ENCODE data around the gene OR13H1.
"Not testable (repeated sequence)": the region's sequence is repeated elsewhere in the genome, so short reads cannot be mapped to it uniquely, and the experiment has no call there.

The OR13H1 gene

GRCh38 chrX:131572372-131573014 is 28.6 kb downstream of the OR13H1 start:
- no peak overlapping the region for H2AFZ ChIP-seq (ENCODE audit: low read length)
- H3F3A ChIP-seq (ENCODE audit: low read depth), result no peaks in the 10 kb centered on the region
- no peaks in the 10 kb centered on the region for H3K79me2 ChIP-seq (ENCODE audit: insufficient read depth, low read length)
- H3K4me3 ChIP-seq (ENCODE audit: low read length, poor library complexity, severe bottlenecking), result no peak overlapping the region
- TF ChIP-seq EZH2phosphoT487 (IDR thresholded peaks at IDR 0.05; ENCODE audit: borderline replicate concordance), result no peak
- no peak for TF ChIP-seq CTCF (conservative IDR thresholded peaks at IDR 0.05; ENCODE audit: low read length)
- H3K4me2 ChIP-seq (ENCODE audit: low read depth, low read length, poor library complexity, severe bottlenecking), result no peak overlapping the region
- no peaks in the 10 kb centered on the region for H3K9me2 ChIP-seq (replicated peaks; ENCODE audit: low read depth, low read length)
- no peaks in the 10 kb centered on the region for H4K20me1 ChIP-seq (ENCODE audit: insufficient read depth, low read length, poor library complexity, severe bottlenecking)
- no peaks in the 10 kb centered on the region for H3K27me3 ChIP-seq (ENCODE audit: insufficient read depth, low read length, poor library complexity, severe bottlenecking)
- H3K9me3 ChIP-seq (ENCODE audit: insufficient read depth, low read depth, low read length), result no peaks in the 10 kb centered on the region
- no peaks in the 10 kb centered on the region for H3K4me1 ChIP-seq (ENCODE audit: insufficient read depth, low read length, poor library complexity, severe bottlenecking)
- no peaks in the 10 kb centered on the region for H3K36me3 ChIP-seq (ENCODE audit: insufficient read depth, low read length)
- H3K9ac ChIP-seq (ENCODE audit: low read depth, low read length, poor library complexity, severe bottlenecking), result no peak overlapping the region

GRCh38 chrX:131577413-131577812 is 33.5 kb downstream of the OR13H1 start:
- no peak overlapping the region for H3K9ac ChIP-seq (ENCODE audit: low read depth, low read length, poor library complexity, severe bottlenecking)

GRCh38 chrX:131577999-131578734 is 34.3 kb downstream of the OR13H1 start:
- no peak overlapping the region for H2AFZ ChIP-seq (ENCODE audit: low read length)
- no peaks in the 10 kb centered on the region for H3K4me1 ChIP-seq (ENCODE audit: insufficient read depth, low read length, poor library complexity, severe bottlenecking)
- H3K4me3 ChIP-seq (ENCODE audit: low read length, poor library complexity, severe bottlenecking), result no peak overlapping the region
- H3K4me2 ChIP-seq (ENCODE audit: low read depth, low read length, poor library complexity, severe bottlenecking), result no peak overlapping the region
- H3K9me3 ChIP-seq (ENCODE audit: insufficient read depth, low read depth, low read length), result no peaks in the 10 kb centered on the region
- no peaks in the 10 kb centered on the region for H3K9me2 ChIP-seq (replicated peaks; ENCODE audit: low read depth, low read length)
- no peaks in the 10 kb centered on the region for H3K27me3 ChIP-seq (ENCODE audit: insufficient read depth, low read length, poor library complexity, severe bottlenecking)
- H4K20me1 ChIP-seq (ENCODE audit: insufficient read depth, low read length, poor library complexity, severe bottlenecking), result no peaks in the 10 kb centered on the region
- no peaks in the 10 kb centered on the region for H3K79me2 ChIP-seq (ENCODE audit: insufficient read depth, low read length)
- no peaks in the 10 kb centered on the region for H3F3A ChIP-seq (ENCODE audit: low read depth)
- TF ChIP-seq EZH2phosphoT487 (IDR thresholded peaks at IDR 0.05; ENCODE audit: borderline replicate concordance), result no peak
- no peaks in the 10 kb centered on the region for H3K36me3 ChIP-seq (ENCODE audit: insufficient read depth, low read length)
- H3K9ac ChIP-seq (ENCODE audit: low read depth, low read length, poor library complexity, severe bottlenecking), result no peak overlapping the region

More at GRCh38 chrX:131577413-131577812, 33.5 kb downstream of the OR13H1 start:
- Histone ChIP-seq H3K4me3 (ENCODE audit: low read length, poor library complexity, severe bottlenecking) (no peak overlapping the region), H3K79me2 (ENCODE audit: insufficient read depth, low read length) (no peaks in the 10 kb centered on the region), H3K36me3 (ENCODE audit: insufficient read depth, low read length) (no peaks in the 10 kb centered on the region), H3F3A (ENCODE audit: low read depth) (no peaks in the 10 kb centered on the region), H4K20me1 (ENCODE audit: insufficient read depth, low read length, poor library complexity, severe bottlenecking) (no peaks in the 10 kb centered on the region), H3K27me3 (ENCODE audit: insufficient read depth, low read length, poor library complexity, severe bottlenecking) (no peaks in the 10 kb centered on the region), H3K9me3 (ENCODE audit: insufficient read depth, low read depth, low read length) (no peaks in the 10 kb centered on the region), H2AFZ (ENCODE audit: low read length) (no peak overlapping the region), H3K4me1 (ENCODE audit: insufficient read depth, low read length, poor library complexity, severe bottlenecking) (no peaks in the 10 kb centered on the region), H3K9me2 (replicated peaks; ENCODE audit: low read depth, low read length) (no peaks in the 10 kb centered on the region), H3K4me2 (ENCODE audit: low read depth, low read length, poor library complexity, severe bottlenecking) (no peak overlapping the region)
- TF ChIP-seq CTCF (conservative IDR thresholded peaks at IDR 0.05; ENCODE audit: low read length) (no peak), EZH2phosphoT487 (IDR thresholded peaks at IDR 0.05; ENCODE audit: borderline replicate concordance) (no peak)

GRCh38 chrX:131578735-131579367 is 35.0 kb downstream of the OR13H1 start:
- not testable (repeated sequence) for H3K9me3 ChIP-seq (ENCODE audit: insufficient read depth, low read depth, low read length); H2AFZ ChIP-seq (ENCODE audit: low read length); H3K36me3 ChIP-seq (ENCODE audit: insufficient read depth, low read length); H3K9me2 ChIP-seq (replicated peaks; ENCODE audit: low read depth, low read length); H3K9ac ChIP-seq (ENCODE audit: low read depth, low read length, poor library complexity, severe bottlenecking); H3K4me1 ChIP-seq (ENCODE audit: insufficient read depth, low read length, poor library complexity, severe bottlenecking); H3K4me2 ChIP-seq (ENCODE audit: low read depth, low read length, poor library complexity, severe bottlenecking); H3K27me3 ChIP-seq (ENCODE audit: insufficient read depth, low read length, poor library complexity, severe bottlenecking); H3K79me2 ChIP-seq (ENCODE audit: insufficient read depth, low read length); H4K20me1 ChIP-seq (ENCODE audit: insufficient read depth, low read length, poor library complexity, severe bottlenecking); H3K4me3 ChIP-seq (ENCODE audit: low read length, poor library complexity, severe bottlenecking); H3F3A ChIP-seq (ENCODE audit: low read depth)
